Esophagus squamous epithelium (tissue), 5 donors: Measurements from ENCODE around the gene IPMK. TPM values are rescaled to one million over a fixed set of nuclear protein-coding genes. Genes with fewer than 3 reads are reported as not detected.

Source experiments
- DNase-seq: peaks from one replicate; lab custom pipeline; 2025; lab: John Stamatoyannopoulos, UW
- H3K27ac ChIP-seq, 4 donors: fragments of 200-600 bp; sonication (generic); one replicate each; pipeline ENCODE4 v1.5.1; 2016 to 2019; ENCODE audit warnings: mild to moderate bottlenecking in 1 of 4
- H3K27me3 ChIP-seq, 4 donors: fragments of 200-600 bp; sonication (generic); 1 replicate in 3 of 4; 2 replicates in 1 of 4; pipeline versions ENCODE4 v1.5.1 to v1.6.0; 2017 to 2021; ENCODE audit warnings: antibody characterized with exemption in 1 of 4
- H3K36me3 ChIP-seq, 3 donors: fragments of 200-600 bp; sonication (generic); one replicate each; pipeline ENCODE4 v1.5.1; 2016 to 2019
- H3K4me1 ChIP-seq, 3 donors: fragments of 200-600 bp; sonication (generic); one replicate each; pipeline ENCODE4 v1.5.1; 2017 to 2019
- H3K4me3 ChIP-seq, 4 donors: fragments of 200-600 bp; sonication (generic); 1 replicate in 3 of 4; 2 replicates in 1 of 4; pipeline ENCODE4 v1.5.1; 2016 to 2019; ENCODE audit warnings: mild to moderate bottlenecking in 2 of 4, moderate library complexity in 1 of 4
- H3K9me3 ChIP-seq, 3 donors: fragments of 200-600 bp; sonication (generic); one replicate each; pipeline ENCODE4 v1.5.1; 2016 to 2019
- POLR2A ChIP-seq, 4 donors: fragments of 450-650 bp; IDR thresholded peaks; one replicate each; pipeline ENCODE4 v1.6.1; 2017; ENCODE audit warnings: antibody characterized with exemption in 4 of 4, mild to moderate bottlenecking in 4 of 4, moderate library complexity in 3 of 4
- WGBS, 2 donors: methylation state at CpG; one replicate each; pipeline ENCODE4 v1.1.5; 2018; 5-methylcytosine and 5-hydroxymethylcytosine counted together
- intact Hi-C: fragments of 100-400 bp; cut with DNase I; formaldehyde crosslinking; loops from one replicate; pipeline ENCODE4 v1.15.0; 2022
- total RNA-seq, 4 donors: library from RNA; depleted of rRNA; stranded (reverse); fragments of >200 nt; gene quantifications; one replicate each; pipeline ENCODE4 v1.1.0, GENCODE V29; 2016
- TF ChIP-seq, protein P1 (sequence below), 6 experiments: fragments of 450-650 bp in 4 of 6; fragments of 200-600 bp in 2 of 6; sonication (generic) in 2 of 6; IDR thresholded peaks; one replicate each; pipeline ENCODE4 v1.5.1; 2016 to 2019; ENCODE audit warnings: antibody characterized with exemption in 6 of 6, mild to moderate bottlenecking in 4 of 6, moderate library complexity in 4 of 6
- donor health status: DM: yes; HTN: yes; CAD: no.

The IPMK gene
- total RNA-seq, 4 donors from 2014 or later, result 5.8 to 12.6 (median 8.8) TPM

DNA sequence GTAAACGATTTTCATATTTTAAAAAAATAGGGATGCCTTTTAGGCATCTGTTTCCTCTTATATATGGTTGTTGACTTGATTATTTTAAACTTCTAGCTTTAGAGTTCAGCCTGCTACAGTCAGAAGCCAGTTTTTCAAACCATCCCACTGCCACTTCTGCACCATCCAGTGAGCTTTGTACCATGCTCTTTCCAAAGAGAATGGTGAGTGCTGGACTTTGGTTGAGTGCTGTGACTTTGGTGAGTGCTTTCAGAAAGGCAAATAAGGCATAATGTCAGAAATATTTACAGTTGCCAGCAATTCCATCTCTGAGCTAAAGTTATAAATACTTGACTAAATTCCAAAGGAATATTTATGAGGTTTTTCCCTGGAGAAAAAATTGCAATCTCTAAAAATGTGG, 117.4 kb downstream of the IPMK start:
- intact Hi-C loops, result no loop called here
- H3K36me3 ChIP-seq, result no peaks in the 10 kb centered on the region
- H3K27ac ChIP-seq, result no peak overlapping the region
- 27 to 46% methylated on average over 1 of the region's 1 CpG for WGBS, 2 donors
- H3K9me3 ChIP-seq, result no peaks in the 10 kb centered on the region
- DNase-seq, result no peak
- TF ChIP-seq, protein P1, sequence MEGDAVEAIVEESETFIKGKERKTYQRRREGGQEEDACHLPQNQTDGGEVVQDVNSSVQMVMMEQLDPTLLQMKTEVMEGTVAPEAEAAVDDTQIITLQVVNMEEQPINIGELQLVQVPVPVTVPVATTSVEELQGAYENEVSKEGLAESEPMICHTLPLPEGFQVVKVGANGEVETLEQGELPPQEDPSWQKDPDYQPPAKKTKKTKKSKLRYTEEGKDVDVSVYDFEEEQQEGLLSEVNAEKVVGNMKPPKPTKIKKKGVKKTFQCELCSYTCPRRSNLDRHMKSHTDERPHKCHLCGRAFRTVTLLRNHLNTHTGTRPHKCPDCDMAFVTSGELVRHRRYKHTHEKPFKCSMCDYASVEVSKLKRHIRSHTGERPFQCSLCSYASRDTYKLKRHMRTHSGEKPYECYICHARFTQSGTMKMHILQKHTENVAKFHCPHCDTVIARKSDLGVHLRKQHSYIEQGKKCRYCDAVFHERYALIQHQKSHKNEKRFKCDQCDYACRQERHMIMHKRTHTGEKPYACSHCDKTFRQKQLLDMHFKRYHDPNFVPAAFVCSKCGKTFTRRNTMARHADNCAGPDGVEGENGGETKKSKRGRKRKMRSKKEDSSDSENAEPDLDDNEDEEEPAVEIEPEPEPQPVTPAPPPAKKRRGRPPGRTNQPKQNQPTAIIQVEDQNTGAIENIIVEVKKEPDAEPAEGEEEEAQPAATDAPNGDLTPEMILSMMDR (IDR thresholded peaks at IDR 0.05), result no peak
- TF ChIP-seq POLR2A (IDR thresholded peaks at IDR 0.05), result no peak
- peaks cover 0 to 5% (median 0%) of the 10 kb centered on the region in 4 donors for H3K27me3 ChIP-seq
- H3K4me1 ChIP-seq, result no peaks in the 10 kb centered on the region
- no peak overlapping the region for H3K4me3 ChIP-seq

DNA sequence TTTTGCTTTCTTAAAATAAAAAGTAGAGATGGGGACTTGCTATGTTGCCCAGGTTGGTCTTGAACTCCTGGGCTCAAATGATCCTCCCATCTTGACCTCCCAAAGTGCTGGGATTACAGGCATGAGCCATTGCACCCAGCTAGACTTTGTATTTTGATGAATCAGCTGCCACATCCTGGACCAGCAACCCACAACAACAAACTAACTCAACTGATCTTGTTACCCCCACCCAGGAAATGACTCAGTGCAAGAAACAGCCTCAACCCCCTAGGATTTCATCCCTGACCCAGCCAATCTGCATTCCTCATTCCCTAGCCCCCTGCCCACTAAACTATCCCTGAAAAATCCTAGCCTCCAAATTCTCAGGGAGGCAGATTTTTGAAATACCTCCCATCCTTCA, 123.8 kb downstream of the IPMK start:
- TF ChIP-seq POLR2A (IDR thresholded peaks at IDR 0.05), result no peak
- TF ChIP-seq, protein P1 (IDR thresholded peaks at IDR 0.05), result no peak
- no peaks in the 10 kb centered on the region for H3K27me3 ChIP-seq
- no peak overlapping the region for H3K4me3 ChIP-seq
- H3K9me3 ChIP-seq, result no peaks in the 10 kb centered on the region
- intact Hi-C loops, result no loop called here
- no peak overlapping the region for H3K27ac ChIP-seq
- DNase-seq, result no peak
- H3K4me1 ChIP-seq, result no peaks in the 10 kb centered on the region
- H3K36me3 ChIP-seq, result no peaks in the 10 kb centered on the region

Other genes with a start within 250 kb of the IPMK start
- 10 to 100 TPM; 11.0 to 25.1 (median 17.6) TPM for gene CISD1, start 1.3 kb upstream of the IPMK start, total RNA-seq
- 10 to 100 TPM; 12.2 to 14.9 (median 13.9) TPM for gene UBE2D1, start 67.1 kb upstream of the IPMK start, total RNA-seq
- gene TFAM, start 117.5 kb upstream of the IPMK start, total RNA-seq, result 10 to 100 TPM in 3 of 4 donors, 1 to 10 TPM in 1; 7.2 to 32.8 (median 19.0) TPM
- gene BICC1, start 245.0 kb upstream of the IPMK start, total RNA-seq, result 1 to 10 TPM in 2 of 4 donors, under 1 TPM in 2; 0.11 to 8.2 (median 2.0) TPM